Neutrophil (primary cell): ENCODE results near the gene SPG7.

Source experiments
- H3K27ac ChIP-seq: fragments of 200-600 bp; sonication (generic); 2 replicates; pipeline ENCODE4 v1.5.1; 2016; ENCODE audit warnings: mild to moderate bottlenecking, moderate library complexity
- H3K27me3 ChIP-seq: fragments of 200-600 bp; sonication (generic); 2 replicates; pipeline ENCODE4 v1.6.0; 2016; ENCODE audit warnings: mild to moderate bottlenecking
- H3K36me3 ChIP-seq: fragments of 200-600 bp; sonication (generic); 2 replicates; pipeline ENCODE4 v1.5.1; 2017
- H3K4me1 ChIP-seq, 2 experiments: fragments of 200-600 bp in 1 of 2; sonication (generic) in 1 of 2; 1 replicate in 1 of 2; 2 replicates in 1 of 2; pipeline versions ENCODE4 v1.5.1 to v1.6.1; 2013 to 2016; ENCODE audit warnings: low read depth in 1 of 2, low read length in 1 of 2, mild to moderate bottlenecking in 1 of 2, moderate library complexity in 1 of 2; ENCODE audit not compliant: control insufficient read depth in 1 of 2, insufficient read depth in 1 of 2
- H3K4me3 ChIP-seq, 2 experiments: fragments of 200-600 bp in 1 of 2; sonication (generic) in 1 of 2; 1 replicate in 1 of 2; 2 replicates in 1 of 2; pipeline ENCODE4 v1.5.1; 2013 to 2016; ENCODE audit warnings: low read depth in 1 of 2, low read length in 1 of 2, mild to moderate bottlenecking in 1 of 2, moderate library complexity in 1 of 2
- H3K9me3 ChIP-seq: fragments of 200-600 bp; sonication (generic); 2 replicates; pipeline ENCODE4 v1.5.1; 2016
- TF ChIP-seq, protein P1 (sequence below): fragments of 200-600 bp; sonication (generic); IDR thresholded peaks from 2 replicates; pipeline ENCODE4 v1.5.1; 2016; ENCODE audit warnings: antibody characterized with exemption

The SPG7 gene

GRCh38 chr16:89575247-89576152 lies 67.3 kb downstream of the SPG7 start, which contains the start of gene CPNE7:
Gene CPNE7 (plus strand): TSS chr16:89575758. CDS start chr16:89575898, 140 bp downstream.
- no peaks in the 10 kb centered on the region for H3K9me3 ChIP-seq
- no peaks in the 10 kb centered on the region for H3K36me3 ChIP-seq
- peak within 1 kb of the TSS in 1 of 2 experiments; percentile 7 for H3K4me3 ChIP-seq
- H3K27ac ChIP-seq, result no peak within 1 kb of the TSS
- H3K4me1 ChIP-seq, result peaks cover 15 to 17% of the 10 kb centered on the region in 2 experiments
- TF ChIP-seq, protein P1, sequence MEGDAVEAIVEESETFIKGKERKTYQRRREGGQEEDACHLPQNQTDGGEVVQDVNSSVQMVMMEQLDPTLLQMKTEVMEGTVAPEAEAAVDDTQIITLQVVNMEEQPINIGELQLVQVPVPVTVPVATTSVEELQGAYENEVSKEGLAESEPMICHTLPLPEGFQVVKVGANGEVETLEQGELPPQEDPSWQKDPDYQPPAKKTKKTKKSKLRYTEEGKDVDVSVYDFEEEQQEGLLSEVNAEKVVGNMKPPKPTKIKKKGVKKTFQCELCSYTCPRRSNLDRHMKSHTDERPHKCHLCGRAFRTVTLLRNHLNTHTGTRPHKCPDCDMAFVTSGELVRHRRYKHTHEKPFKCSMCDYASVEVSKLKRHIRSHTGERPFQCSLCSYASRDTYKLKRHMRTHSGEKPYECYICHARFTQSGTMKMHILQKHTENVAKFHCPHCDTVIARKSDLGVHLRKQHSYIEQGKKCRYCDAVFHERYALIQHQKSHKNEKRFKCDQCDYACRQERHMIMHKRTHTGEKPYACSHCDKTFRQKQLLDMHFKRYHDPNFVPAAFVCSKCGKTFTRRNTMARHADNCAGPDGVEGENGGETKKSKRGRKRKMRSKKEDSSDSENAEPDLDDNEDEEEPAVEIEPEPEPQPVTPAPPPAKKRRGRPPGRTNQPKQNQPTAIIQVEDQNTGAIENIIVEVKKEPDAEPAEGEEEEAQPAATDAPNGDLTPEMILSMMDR, result no peak
- peaks cover 75% of the 10 kb centered on the region for H3K27me3 ChIP-seq

DNA sequence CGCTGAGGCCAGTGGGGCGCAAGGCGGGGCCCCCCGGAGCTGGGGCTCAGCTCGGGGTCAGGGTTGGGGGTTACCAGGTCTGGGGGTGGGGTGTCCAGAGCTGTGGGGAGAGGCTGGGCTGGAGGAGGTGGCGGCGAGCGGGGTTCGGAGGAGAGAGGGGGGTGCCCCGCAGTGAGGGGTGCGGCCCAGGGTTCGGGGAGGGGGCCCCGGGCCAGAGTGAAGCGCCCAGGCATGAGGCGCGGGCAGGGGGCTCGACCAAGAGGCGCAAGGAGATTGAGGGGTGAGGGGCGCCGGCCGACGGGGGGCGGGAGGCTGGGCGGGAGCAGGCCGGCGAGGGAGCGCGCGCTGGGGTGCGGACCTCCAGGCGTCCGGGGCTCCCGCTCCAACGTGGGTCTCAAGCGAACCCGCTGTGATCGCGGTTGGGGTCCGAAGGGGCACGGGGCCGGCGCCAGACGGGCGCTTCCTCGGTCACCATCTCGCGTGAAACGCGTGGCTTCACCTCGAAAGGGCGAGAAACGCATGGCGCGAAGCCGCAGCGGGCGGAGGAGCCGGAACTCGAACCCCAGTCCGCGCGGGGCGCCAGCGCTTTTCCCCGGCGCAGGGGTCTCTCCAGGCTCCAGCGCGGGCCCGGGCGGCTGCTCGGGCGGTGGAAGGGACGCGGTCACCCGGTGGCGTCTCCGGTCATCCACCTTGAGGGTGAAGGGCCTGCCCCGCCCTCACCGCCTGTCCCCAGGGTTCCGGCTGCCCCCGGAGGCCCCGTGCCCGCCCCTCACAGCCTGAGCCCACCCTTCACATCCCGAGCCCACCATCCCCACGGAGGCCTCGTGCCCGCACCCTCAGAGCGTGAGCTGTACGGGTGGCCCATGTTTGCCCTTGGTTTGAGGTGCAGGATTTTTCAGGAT lies 68.2 kb downstream of the SPG7 start:
- Histone ChIP-seq H3K36me3 (no peaks in the 10 kb centered on the region), H3K27me3 (peaks cover 74% of the 10 kb centered on the region), H3K4me1 (peaks cover 15 to 17% of the 10 kb centered on the region in 2 experiments), H3K27ac (no peak overlapping the region), H3K9me3 (no peaks in the 10 kb centered on the region), H3K4me3 (no peak overlapping the region)
- TF ChIP-seq, protein P1, result no peak

DNA sequence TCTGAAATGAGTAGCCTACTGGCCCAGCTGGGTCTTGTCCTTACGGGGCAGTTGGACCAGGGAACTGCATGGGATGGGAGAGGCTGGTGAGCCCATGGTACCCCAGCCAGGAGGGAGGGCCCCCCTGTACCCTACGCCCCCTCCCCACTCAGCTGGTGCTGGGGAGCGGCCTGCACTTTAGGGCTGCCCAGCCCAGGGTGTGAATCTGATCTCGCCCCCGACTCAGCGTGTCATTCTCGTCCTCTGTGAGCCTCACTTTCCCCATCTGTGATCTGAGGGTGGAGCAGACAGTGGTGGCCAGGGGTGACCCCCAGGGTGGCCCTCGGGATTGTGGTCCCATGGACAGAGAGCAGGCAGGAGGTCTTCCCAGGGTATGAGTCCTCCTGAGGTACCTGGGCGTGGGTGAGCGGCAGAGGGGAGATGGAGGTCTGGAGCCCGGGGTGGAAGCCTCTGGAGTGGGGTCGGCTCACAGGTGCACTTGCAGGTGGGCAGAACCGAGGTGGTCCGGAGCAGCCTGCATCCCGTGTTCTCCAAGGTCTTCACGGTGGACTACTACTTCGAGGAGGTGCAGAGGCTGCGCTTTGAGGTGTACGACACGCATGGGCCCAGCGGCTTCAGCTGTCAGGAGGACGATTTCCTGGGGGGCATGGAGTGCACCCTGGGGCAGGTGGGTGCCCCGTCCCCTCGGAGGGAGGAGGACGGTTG lies 69.0 kb downstream of the SPG7 start:
- Histone ChIP-seq H3K36me3 (no peaks in the 10 kb centered on the region), H3K4me1 (peaks cover 11 to 12% of the 10 kb centered on the region in 2 experiments), H3K4me3 (no peak overlapping the region), H3K27ac (no peak overlapping the region), H3K27me3 (peaks cover 67% of the 10 kb centered on the region), H3K9me3 (no peaks in the 10 kb centered on the region)
- TF ChIP-seq, protein P1, result no peak

DNA sequence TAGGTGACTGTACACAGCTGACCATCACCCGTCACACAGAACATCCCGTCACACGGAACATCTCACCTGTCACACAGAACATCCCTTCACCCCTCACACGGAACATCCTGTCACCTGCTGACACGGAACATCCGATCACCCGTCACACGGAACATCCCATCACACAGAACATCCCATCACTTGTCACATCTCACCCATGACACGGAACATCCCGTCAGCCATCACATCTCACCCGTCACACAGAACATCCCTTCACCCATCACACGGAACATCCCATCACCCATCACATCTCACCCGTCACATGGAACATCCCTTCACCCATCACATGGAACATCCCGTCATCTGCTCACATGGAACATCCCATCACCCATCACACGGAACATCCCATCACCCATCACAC lies 71.1 kb downstream of the SPG7 start:
- Histone ChIP-seq H3K27ac (no peak overlapping the region), H3K9me3 (no peaks in the 10 kb centered on the region), H3K36me3 (no peaks in the 10 kb centered on the region), H3K4me1 (peaks cover 6 to 11% of the 10 kb centered on the region in 2 experiments), H3K27me3 (peaks cover 45% of the 10 kb centered on the region), H3K4me3 (no peak overlapping the region)
- TF ChIP-seq, protein P1, result no peak
